GM19468 (cell line): Measurements from ENCODE around the gene MYLK.

Experiments
- ATAC-seq: cut with Tn5 transposase; IDR thresholded peaks from one replicate; pipeline ENCODE4 v1.9.1; 2021; ENCODE audit warnings: mild to moderate bottlenecking, moderate library complexity, moderate number of reproducible peaks; ENCODE audit not compliant: unreplicated experiment; ENCODE audit errors: extremely low read depth

MYLK gene

GRCh38 chr3:123586131-123586530 is 298.0 kb downstream of the MYLK start:
- no peak for ATAC-seq

DNA sequence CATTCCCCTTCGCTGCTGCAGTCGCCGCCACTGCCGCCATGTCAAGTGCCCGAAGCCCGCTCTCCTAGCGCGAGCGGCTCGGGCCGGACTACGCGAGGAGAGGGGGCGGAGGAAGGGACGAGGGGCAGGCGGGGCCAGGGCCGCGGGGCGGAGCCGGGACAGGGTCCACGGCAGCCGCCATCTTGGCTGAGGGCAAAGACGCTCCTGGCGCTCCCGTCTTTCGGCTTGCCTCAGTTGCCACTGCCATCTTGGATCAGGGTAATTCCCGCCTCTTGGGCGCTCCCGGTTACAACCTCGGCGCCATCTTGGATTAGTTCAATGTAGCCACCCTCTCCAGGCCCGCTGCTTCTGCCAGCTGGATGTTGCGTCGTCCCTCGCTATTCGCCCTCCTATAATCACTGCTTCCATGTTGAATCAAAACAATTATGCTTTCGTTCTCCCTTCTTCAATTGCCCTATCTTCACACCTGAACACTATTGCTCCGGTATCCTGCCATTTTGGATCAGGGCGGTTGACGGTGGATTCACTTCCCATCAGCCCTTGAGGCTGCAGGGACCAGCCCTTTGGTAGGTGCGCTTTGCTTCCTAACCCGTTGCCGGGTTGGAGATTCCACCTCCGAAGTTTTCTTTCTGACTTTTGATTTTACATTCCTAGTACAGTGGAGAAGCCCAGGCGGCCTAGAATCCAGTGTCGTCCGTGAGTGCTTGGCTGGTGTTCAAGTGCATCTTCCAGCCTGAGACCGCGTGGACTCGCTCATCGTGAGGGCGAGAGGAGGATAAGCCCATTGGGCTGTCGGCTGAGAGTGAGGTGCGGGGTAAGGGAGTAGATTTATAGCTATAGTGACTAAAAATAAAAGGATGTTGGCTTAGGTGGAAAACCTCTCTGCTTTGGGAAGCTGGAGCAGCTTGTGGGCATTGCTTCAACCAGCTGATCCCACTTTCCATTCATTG is 298.9 kb downstream of the MYLK start, which contains the start of gene HACD2:
Gene HACD2 (minus strand): TSS at position 66 of the 950 bp plus-strand sequence. CDS start 26 bp downstream, at position 40.
- ATAC-seq = peak; percentile 69

- peak; percentile 2 for ATAC-seq
These were observed 299.7 kb downstream of the MYLK start for GRCh38 chr3:123584284-123584987.

- no peak for ATAC-seq
These were observed 300.6 kb downstream of the MYLK start for GRCh38 chr3:123583561-123583960.

DNA sequence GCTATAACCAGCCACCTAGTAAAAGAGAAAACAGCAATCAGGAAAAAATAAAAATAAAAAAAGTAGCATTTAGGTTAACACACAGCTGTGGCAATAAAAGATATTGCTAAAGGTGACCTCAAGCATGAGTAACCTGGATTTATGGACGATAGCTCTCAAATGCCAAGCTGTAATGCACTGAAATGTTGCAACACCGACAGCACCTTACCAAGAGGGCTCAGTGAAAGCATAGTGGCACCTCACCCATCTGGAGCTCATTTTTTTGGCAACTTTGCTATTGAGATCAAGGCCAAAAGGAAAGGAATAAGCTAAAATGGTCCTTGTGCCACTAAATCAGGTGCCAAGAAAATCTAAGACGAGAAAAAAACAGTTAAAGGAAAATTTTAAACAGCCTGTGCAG is 301.8 kb downstream of the MYLK start:
- no peak for ATAC-seq

- ATAC-seq = no peak
These were observed 308.0 kb downstream of the MYLK start for GRCh38 chr3:123576122-123576521.

GRCh38 chr3:123571973-123572365 is 312.2 kb downstream of the MYLK start:
- no peak for ATAC-seq

DNA sequence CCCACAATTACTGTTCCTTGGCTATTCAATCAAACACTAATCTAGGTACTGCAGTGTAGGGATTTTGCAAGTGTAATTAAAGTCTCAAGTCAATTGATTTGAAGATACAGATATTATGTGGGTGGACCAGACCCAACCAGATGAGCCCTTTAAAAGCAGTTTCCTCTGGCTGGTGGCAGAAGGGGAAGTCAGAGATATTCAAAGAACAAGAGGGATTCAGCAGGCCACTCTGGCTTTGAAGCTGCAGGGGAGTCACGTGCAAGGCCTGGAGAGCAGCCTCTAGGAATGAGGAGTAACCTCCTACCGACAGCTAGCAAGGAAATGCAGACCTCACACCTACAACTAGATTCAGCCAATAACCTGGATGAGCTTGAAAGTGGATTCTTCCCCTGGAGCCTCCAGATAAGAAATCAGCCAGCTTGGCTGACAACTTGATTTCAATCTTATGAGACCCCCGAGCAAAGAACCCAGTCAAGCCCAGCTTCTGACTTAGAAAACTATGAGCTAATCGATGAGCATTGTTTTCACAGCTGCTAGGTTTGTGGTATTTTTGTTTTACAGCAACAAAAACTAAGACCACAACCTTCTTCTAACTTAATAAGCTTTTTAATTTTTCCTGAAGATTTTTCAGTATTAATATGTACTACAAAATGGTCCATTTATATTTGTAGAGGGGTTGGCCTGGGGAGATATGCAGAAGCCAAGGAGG is 312.7 kb downstream of the MYLK start:
- no peak for ATAC-seq

DNA sequence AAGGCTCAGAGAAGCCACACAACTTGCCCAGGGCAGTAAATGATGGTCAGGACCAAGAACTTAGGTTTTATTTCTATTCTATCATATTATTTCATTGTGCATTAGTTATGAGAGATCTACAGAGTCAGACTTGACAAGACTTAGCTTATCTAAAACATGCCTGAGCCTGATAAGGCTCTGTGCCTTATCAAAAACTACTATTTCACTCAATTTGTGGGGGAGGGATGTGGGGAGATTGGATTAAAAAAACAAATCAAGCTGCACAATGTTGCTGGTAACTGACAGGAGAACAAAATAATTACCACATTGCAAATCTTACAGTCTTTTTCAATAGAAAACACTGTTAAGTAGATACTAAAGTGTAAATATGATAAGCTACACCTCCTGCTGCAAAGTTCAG is 315.3 kb downstream of the MYLK start:
- no peak for ATAC-seq

DNA sequence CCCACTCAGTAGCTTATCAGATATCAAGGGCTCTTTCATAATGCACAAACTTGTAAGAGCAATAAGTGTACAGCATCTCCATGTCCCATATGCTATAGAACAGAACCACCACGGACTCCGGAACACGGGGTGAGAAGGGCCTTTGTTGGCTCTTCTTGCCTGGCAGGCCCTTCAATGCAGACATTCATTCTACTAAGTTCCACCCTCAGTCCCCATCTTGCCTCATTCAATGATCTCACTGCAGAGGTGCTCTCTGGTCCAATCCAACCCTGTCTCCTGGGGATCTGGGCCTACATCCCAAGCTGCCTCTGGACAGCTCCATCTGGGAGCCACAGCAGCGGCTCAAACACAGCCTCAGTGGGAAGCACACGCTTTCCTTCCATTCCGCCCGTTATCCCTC is 316.1 kb downstream of the MYLK start:
- no peak for ATAC-seq

GRCh38 chr3:123564056-123564455 is 320.1 kb downstream of the MYLK start:
- ATAC-seq = no peak

- no peak for ATAC-seq
These were observed 321.6 kb downstream of the MYLK start for GRCh38 chr3:123562547-123562946.

GRCh38 chr3:123561188-123561587 is 322.9 kb downstream of the MYLK start:
- ATAC-seq = no peak
